A549 (cell line): ENCODE results near the gene HSPBP1. TPM values are rescaled to one million over a fixed set of nuclear protein-coding genes. Genes with fewer than 3 reads are reported as not detected.

ENCODE experiments used
- ATAC-seq, 2 experiments: fragments of 200-7000 bp in 1 of 2; fragments of >200 bp in 1 of 2; cut with Nextera tagmentation in 1 of 2; cut with Tn5 transposase in 1 of 2; 3 replicates each; pipeline versions ENCODE4 v1.8.0 to v1.9.1; 2018 to 2020; ENCODE audit warnings: mild to moderate bottlenecking in 1 of 2, moderate library complexity in 1 of 2
- CTCF ChIA-PET: fragments of 300-600 bp; sonication (Branson Sonifier 250); formaldehyde crosslinking; extraction: SDS; loops from one replicate; lab custom pipeline; 2021; ENCODE audit warnings: antibody characterized with exemption, inconsistent platforms; lab: Yijun Ruan, JAX
- POLR2A ChIA-PET: fragments of 350-600 bp; formaldehyde crosslinking; extraction: SDS; loops from one replicate; lab custom pipeline; 2021; ENCODE audit warnings: antibody characterized with exemption, inconsistent platforms; lab: Yijun Ruan, JAX
- DNase-seq, 2 experiments: peaks; one replicate each; pipeline versions ENCODE4 v3.0.0 to v3.0.0-alpha.2; 2011 to 2016; ENCODE audit warnings: low read depth in 1 of 2, low spot score in 1 of 2
- FAIRE-seq: peaks from 2 replicates; lab custom pipeline; 2011; peaks lifted over from hg19 to GRCh38; lab: Jason Lieb, UNC
- H3K27ac ChIP-seq, 2 experiments: fragments of >200 bp; sonication (Bioruptor Twin); formaldehyde crosslinking; 3 replicates each; pipeline ENCODE4 v1.5.1; 2016 to 2017
- H3K4me1 ChIP-seq: fragments of >200 bp; sonication (Bioruptor Twin); formaldehyde crosslinking; 3 replicates; pipeline ENCODE4 v1.6.1; 2016
- H3K4me2 ChIP-seq: fragments of >200 bp; sonication (Bioruptor Twin); formaldehyde crosslinking; 3 replicates; pipeline ENCODE4 v1.6.1; 2016
- H3K4me3 ChIP-seq: fragments of >200 bp; sonication (Bioruptor Twin); formaldehyde crosslinking; 3 replicates; pipeline ENCODE4 v1.5.1; 2016
- H3K9me3 ChIP-seq: fragments of >200 bp; sonication (Bioruptor Twin); formaldehyde crosslinking; 3 replicates; pipeline ENCODE4 v1.6.1; 2016
- CBX8 ChIP-seq: fragments of 200-600 bp; sonication (generic); IDR thresholded peaks from 2 replicates; pipeline ENCODE4 v1.6.1; 2016
- CHD4 ChIP-seq: fragments of 200-600 bp; sonication (generic); IDR thresholded peaks from 2 replicates; pipeline ENCODE4 v1.6.1; 2016; ENCODE audit warnings: antibody characterized with exemption, mild to moderate bottlenecking, borderline replicate concordance
- CTCF ChIP-seq: fragments of >200 bp; sonication (Bioruptor Twin); formaldehyde crosslinking; IDR thresholded peaks from 3 replicates; pipeline ENCODE4 v1.5.1; 2016
- E2F6 ChIP-seq: IDR thresholded peaks from 2 replicates; pipeline ENCODE4 v1.6.1; 2012; ENCODE audit warnings: low read depth, borderline replicate concordance
- EHF ChIP-seq: fragments of 250-450 bp; sonication (Bioruptor Pico); IDR thresholded peaks from 2 replicates; pipeline ENCODE4 v1.5.0; 2020; ENCODE audit warnings: mild to moderate bottlenecking
- EP300 ChIP-seq, 2 experiments: fragments of >200 bp; sonication (Bioruptor Twin); formaldehyde crosslinking; IDR thresholded peaks; 2 replicates in 1 of 2; 3 replicates in 1 of 2; pipeline ENCODE4 v1.6.1; 2016 to 2017
- FOXS1 ChIP-seq: fragments of 250-450 bp; sonication (Bioruptor Pico); IDR thresholded peaks from 2 replicates; pipeline ENCODE4 v1.5.0; 2020; ENCODE audit warnings: mild to moderate bottlenecking, moderate library complexity
- GATA3 ChIP-seq: IDR thresholded peaks from 2 replicates; pipeline ENCODE4 v1.6.1; 2012; ENCODE audit warnings: borderline replicate concordance
- HOXB5 ChIP-seq: fragments of 250-450 bp; sonication (Bioruptor Pico); IDR thresholded peaks from 2 replicates; pipeline ENCODE4 v1.5.0; 2020; ENCODE audit warnings: mild to moderate bottlenecking, moderate library complexity
- RCOR1 ChIP-seq: fragments of 150-350 bp; IDR thresholded peaks from 2 replicates; pipeline ENCODE4 v1.6.1; 2014; ENCODE audit warnings: antibody characterized with exemption, low read length, low read depth
- SMC3 ChIP-seq: fragments of >200 bp; sonication (Bioruptor Twin); formaldehyde crosslinking; IDR thresholded peaks from 3 replicates; pipeline ENCODE4 v1.6.1; 2018; ENCODE audit warnings: inconsistent platforms
- TFCP2L1 ChIP-seq: fragments of 250-450 bp; sonication (Bioruptor Pico); IDR thresholded peaks from 2 replicates; pipeline ENCODE4 v1.5.0; 2021; ENCODE audit warnings: mild to moderate bottlenecking
- TP53 ChIP-seq: fragments of 250-450 bp; sonication (Bioruptor Pico); IDR thresholded peaks from 2 replicates; pipeline ENCODE4 v1.5.0; 2021; ENCODE audit warnings: mild to moderate bottlenecking, moderate library complexity
- ZFP36 ChIP-seq: fragments of 450-650 bp; IDR thresholded peaks from 2 replicates; pipeline ENCODE4 v1.6.1; 2014; ENCODE audit warnings: borderline replicate concordance; ENCODE audit not compliant: partially characterized antibody
- ZNF302 ChIP-seq: fragments of 250-450 bp; sonication (Bioruptor Pico); IDR thresholded peaks from 2 replicates; pipeline ENCODE4 v1.9.0; 2021; ENCODE audit warnings: inconsistent platforms, mild to moderate bottlenecking, moderate library complexity
- WGBS: methylation state at CpG from one replicate; pipeline ENCODE4 v1.1.6; 2017; ENCODE audit errors: missing lambda C conversion rate; 5-methylcytosine and 5-hydroxymethylcytosine counted together
- polyA plus RNA-seq, 4 experiments: library from polyadenylated mRNA; depleted of rRNA in 3 of 4; stranded (reverse); fragments of >200 nt; fragmentation: RNase III in 1 of 4; extraction: RNeasy Plus Mini Kit Qiagen cat#74134 plus additional on column Dnase treatment in 1 of 4; gene quantifications; 2 replicates in 3 of 4; 3 replicates in 1 of 4; pipeline ENCODE4 v1.2.3, GENCODE V29; 2011 to 2017
- TF ChIP-seq, protein P1 (sequence below): IDR thresholded peaks from 2 replicates; pipeline ENCODE4 v1.6.1; 2012
- TF ChIP-seq, protein P2 (sequence below): fragments of 250-450 bp; sonication (Bioruptor Pico); IDR thresholded peaks from 2 replicates; pipeline ENCODE4 v1.5.0; 2020; ENCODE audit warnings: low read depth, mild to moderate bottlenecking, moderate library complexity

HSPBP1 gene
- polyA plus RNA-seq, 2 of the 4 experiments (the other 2 are of a cell fraction): 52.1 to 121 TPM

GRCh38 chr19:55322204-55322885 is 42.4 kb upstream of the HSPBP1 start:
- peak overlapping the region; percentile 28 for H3K4me2 ChIP-seq
- no peak for TF ChIP-seq EP300 (IDR thresholded peaks at IDR 0.05)
- peak; percentile 19 for TF ChIP-seq ZFP36
- TF ChIP-seq FOXS1 (CRISPR knock-in tag): no peak
- TF ChIP-seq EHF (CRISPR knock-in tag): no peak
- TF ChIP-seq, protein P1, sequence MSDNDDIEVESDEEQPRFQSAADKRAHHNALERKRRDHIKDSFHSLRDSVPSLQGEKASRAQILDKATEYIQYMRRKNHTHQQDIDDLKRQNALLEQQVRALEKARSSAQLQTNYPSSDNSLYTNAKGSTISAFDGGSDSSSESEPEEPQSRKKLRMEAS: no peak
- ChIA-PET POLR2A (interaction anchor here (0.7 to 1.9 kb wide), 3 partner anchors 17 to 62 kb away, joined by 3 to 11 read pairs (median 5); partner anchors contain the start of genes KMT5C and TMEM238), CTCF (interaction anchor here (0.9 to 21.1 kb wide), 13 partner anchors 9 to 181 kb away, joined by 3 to 306 read pairs (median 5); partner anchors contain the start of genes KMT5C and TMEM238)
- H3K4me1 ChIP-seq: peaks cover 25% of the 10 kb centered on the region
- no peak for DNase-seq
- no peaks in the 10 kb centered on the region for H3K9me3 ChIP-seq
- 68% methylated on average over 12 of the region's 12 CpGs for WGBS
- ATAC-seq: peak; percentile 33 to 53; a peak in 5 of 6 replicates
- no peak overlapping the region for H3K4me3 ChIP-seq
- peak overlapping the region; percentile 37 to 60; a peak in 5 of 6 replicates for H3K27ac ChIP-seq
- no peak for FAIRE-seq

GRCh38 chr19:55321466-55322137 is 41.7 kb upstream of the HSPBP1 start:
- TF ChIP-seq TFCP2L1 (CRISPR knock-in tag) (no peak), GATA3 (no peak), SMC3 (no peak), HOXB5 (CRISPR knock-in tag) (no peak), FOXS1 (CRISPR knock-in tag) (no peak), ZNF302 (CRISPR knock-in tag) (no peak), TP53 (CRISPR knock-in tag) (no peak), CTCF (no peak), E2F6 (no peak), CBX8 (no peak), RCOR1 (no peak), EP300 (IDR thresholded peaks at IDR 0.05) (no peak), CHD4 (no peak)
- TF ChIP-seq, protein P2, sequence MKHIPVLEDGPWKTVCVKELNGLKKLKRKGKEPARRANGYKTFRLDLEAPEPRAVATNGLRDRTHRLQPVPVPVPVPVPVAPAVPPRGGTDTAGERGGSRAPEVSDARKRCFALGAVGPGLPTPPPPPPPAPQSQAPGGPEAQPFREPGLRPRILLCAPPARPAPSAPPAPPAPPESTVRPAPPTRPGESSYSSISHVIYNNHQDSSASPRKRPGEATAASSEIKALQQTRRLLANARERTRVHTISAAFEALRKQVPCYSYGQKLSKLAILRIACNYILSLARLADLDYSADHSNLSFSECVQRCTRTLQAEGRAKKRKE: no peak
- Histone ChIP-seq H3K9me3 (no peaks in the 10 kb centered on the region), H3K4me2 (no peak overlapping the region), H3K4me1 (peaks cover 19% of the 10 kb centered on the region), H3K27ac (peak overlapping the region in 1 of 2 experiments; percentile 60; a peak in 3 of 6 replicates), H3K4me3 (no peak overlapping the region)
- DNase-seq (no peak), ATAC-seq (peak; percentile 14 to 16; a peak in 4 of 6 replicates), FAIRE-seq (no peak)
- POLR2A ChIA-PET: interaction anchor here (1.3 to 1.9 kb wide), 2 partner anchors 17 to 62 kb away, joined by 5 to 11 read pairs; partner anchors contain the start of genes KMT5C and TMEM238
- CTCF ChIA-PET: interaction anchor here (1.0 to 21.1 kb wide), 14 partner anchors 8 to 309 kb away, joined by 3 to 306 read pairs (median 4); partner anchors contain the start of genes KMT5C and TMEM238
- 82% methylated on average over 9 of the region's 9 CpGs for WGBS
